H1 (cell line): Measurements from ENCODE around the gene BTBD9.

Experiments
- CTCF ChIP-seq, 3 experiments: IDR thresholded peaks; 1 replicate in 2 of 3; 2 replicates in 1 of 3; pipeline versions ENCODE4 v1.5.1 to v1.6.1; 2011; ENCODE audit warnings: low read length in 3 of 3, mild to moderate bottlenecking in 3 of 3, inconsistent platforms in 2 of 3, low read depth in 1 of 3, moderate library complexity in 1 of 3; ENCODE audit not compliant: insufficient read depth in 1 of 3; ENCODE audit errors: control extremely low read depth in 1 of 3
- POLR2AphosphoS5 ChIP-seq: IDR thresholded peaks from 2 replicates; pipeline ENCODE4 v1.6.1; 2011; ENCODE audit warnings: low read depth, low read length

DNA sequence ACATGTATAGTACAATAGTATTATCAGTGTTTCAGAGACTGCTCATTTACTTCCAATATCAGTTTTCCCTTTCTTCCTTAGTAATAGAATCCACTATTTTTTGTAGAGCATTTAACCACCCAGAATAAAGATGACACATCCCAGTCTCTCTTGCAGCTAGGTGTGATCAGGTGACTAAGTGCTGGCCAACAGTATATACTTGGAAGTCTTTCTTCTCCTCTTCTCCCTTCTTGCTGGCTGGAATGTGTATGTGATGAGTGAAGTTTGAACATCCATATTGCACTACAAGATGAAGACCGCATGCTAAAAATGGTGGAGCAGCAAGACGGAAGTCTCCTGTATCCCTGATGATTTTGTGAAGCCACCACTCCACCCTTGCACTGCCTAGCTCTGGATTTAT is 14.5 kb upstream of the BTBD9 start:
- TF ChIP-seq CTCF (IDR thresholded peaks at IDR 0.05; ENCODE audit: control extremely low read depth in 1 of 3, insufficient read depth in 1 of 3, low read depth in 1 of 3, low read length in 3 of 3) (no peak), POLR2AphosphoS5 (no peak)
